ENCODE results near the gene DVL2. TPM values are rescaled to one million over a fixed set of nuclear protein-coding genes. Genes with fewer than 3 reads are reported as not detected.

Gene DVL2
- 84.8 and 108 TPM in 2 replicates for total RNA-seq

GRCh38 chr17:7234083-7234951 is at the start of gene DVL2:
Gene DVL2, minus strand, starts transcription at chr17:7234517. Its CDS starts 255 bp downstream, at chr17:7234262.

GRCh38 chr17:7281074-7281952 is 47.0 kb upstream of the DVL2 start, which contains the start of gene SLC2A4:
Gene SLC2A4, plus strand, starts transcription at chr17:7281718. Its CDS starts 217 bp downstream, at chr17:7281935.

DNA sequence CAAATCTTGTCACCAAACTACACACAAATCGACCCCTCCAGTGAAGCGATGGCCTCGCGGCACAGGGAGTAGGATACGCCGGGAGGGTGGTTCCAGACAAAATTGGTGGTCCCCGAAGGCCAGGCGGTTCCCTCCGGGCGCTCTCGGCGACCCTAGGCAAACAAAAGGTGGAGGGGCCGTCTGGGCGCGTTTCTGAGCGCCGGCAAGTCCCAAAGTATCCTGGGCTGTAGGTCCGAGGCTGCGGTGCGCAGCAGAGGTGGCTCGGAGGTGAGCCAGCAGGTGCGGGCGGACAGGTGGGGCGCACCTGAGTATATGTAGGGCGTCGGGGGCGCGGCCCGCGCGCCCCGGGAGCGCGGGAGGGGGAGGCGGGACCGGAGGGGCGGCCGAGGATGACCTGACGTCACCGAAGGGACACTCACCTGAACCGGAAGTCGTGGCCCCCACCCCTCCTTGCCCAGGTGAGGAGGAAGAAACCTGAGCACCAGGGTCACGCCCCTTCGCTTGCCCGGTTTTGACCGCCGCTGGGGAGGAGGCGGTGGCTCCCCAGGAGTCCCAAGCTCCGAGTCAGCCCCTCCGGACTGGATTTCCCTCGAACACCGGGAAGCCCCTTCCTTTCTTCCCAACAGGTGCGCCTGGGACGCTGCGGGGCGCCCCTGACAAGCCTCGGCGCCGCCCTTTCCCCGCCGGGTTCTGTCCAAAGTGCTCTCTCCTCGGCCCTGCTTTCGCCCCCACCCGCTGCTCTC is 28.0 kb upstream of the DVL2 start, which contains the start of gene CLDN7:
TSS of gene CLDN7 (minus strand) at position 287 of the 743 bp plus-strand sequence. CDS start 435 bp downstream, outside the sequence.

GRCh38 chr17:7252176-7253043 is 18.1 kb upstream of the DVL2 start, which contains the start of gene ELP5:
Gene ELP5, plus strand, starts transcription at chr17:7252215. Its CDS starts 336 bp downstream, at chr17:7252551.

DNA sequence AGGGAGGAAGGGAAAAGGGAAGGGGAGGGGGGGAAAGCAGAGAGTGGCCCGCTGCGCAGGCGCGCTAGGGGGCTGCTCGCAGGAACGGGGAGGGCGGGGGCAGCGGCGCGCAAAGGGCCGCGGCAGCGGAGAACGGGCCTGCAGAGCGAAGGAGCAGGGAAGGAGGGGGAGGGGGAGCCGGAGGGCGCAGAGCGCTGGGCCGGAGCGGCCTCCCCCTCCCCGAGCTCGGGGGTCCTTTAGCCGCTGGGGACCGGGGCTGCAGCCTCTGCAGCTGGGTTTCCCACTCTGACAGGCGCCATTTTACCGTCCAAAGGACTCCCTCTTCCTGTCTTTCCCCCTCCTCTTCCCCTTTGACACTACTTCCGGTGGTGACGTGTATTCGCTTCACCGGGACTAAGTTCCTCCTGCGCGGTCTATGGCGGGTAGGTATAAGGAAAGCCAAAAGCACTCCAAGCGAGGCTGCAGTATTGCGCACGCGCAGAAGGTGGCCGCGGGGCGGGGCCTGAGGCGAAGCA is 17.4 kb upstream of the DVL2 start, which contains the start of gene CTDNEP1:
TSS of gene CTDNEP1 (minus strand) at position 74 of the 515 bp plus-strand sequence. CDS start 438 bp downstream, outside the sequence.

GRCh38 chr17:7241783-7242716 is 7.7 kb upstream of the DVL2 start, which contains the start of gene GABARAP:
Gene GABARAP, minus strand, starts transcription at chr17:7242449. Its CDS starts 119 bp downstream, at chr17:7242330.

DNA sequence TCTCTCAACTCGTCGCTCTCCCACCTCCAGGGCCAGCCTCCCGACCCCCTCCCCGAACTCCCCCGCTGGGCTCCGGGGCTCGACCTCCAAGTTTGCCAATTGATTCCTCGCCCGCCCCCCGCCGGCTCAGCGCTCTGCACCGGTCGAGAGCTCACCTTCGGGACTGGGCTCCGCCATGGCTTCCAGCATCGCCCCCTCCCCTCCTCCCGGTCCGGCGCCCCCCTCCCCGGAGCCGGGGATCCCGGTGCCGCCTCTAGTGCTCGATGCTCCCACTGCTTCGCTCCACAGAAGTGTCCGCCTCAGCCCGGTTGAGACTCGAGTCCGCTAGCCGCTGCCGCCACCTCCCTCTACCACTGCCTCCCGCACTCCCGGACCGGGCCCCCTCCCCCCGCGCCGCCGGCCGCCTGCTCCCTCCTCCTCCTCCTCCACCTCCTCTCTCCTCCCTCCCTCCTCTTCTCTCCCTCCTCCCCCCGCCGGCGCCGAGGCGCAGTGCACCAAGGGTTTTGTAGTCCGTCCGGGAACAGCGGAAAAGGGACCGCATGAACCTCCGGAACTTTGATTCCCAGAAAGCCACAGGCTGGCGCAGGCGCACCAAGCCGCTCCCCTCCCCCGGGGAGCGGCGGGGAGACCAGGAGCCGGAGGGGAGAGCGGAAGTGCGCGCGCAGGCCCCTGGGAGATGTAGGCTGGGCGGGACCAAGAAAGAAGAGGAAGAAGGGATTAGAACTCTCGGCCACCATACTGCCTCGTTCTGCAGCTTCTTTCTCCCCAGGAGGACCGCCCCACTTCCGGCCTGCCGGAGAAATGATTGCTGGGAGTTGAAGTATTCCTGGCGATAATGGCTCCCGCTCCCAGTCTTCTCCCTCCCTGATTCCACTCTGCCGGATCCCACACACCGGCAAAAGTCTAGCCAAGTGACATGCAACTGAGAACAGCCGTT is 5.0 kb upstream of the DVL2 start, which contains the start of gene PHF23:
TSS of gene PHF23 (minus strand) at position 367 of the 937 bp plus-strand sequence. CDS start at position 189, 178 bp downstream.

GRCh38 chr17:7219812-7220592 is 14.3 kb downstream of the DVL2 start, which contains the start of the genes ACADVL and DLG4:
Gene ACADVL, plus strand, starts transcription at chr17:7219938. Its CDS starts 47 bp downstream, at chr17:7219985.
Gene DLG4, minus strand, starts transcription at chr17:7219836.

GRCh38 chr17:7179317-7180254 is 54.7 kb downstream of the DVL2 start, which contains the start of gene ASGR1:
Gene ASGR1, minus strand, starts transcription at chr17:7179370. Its CDS starts 807 bp downstream, at chr17:7178563.

Other genes starting within 250 kb of the DVL2 start
- under 0.01 TPM in 1 of 2 replicates, not detected in the other for gene ALOX12, start 238.5 kb downstream of the DVL2 start, total RNA-seq
- 25.9 and 42.3 TPM in 2 replicates for gene RNASEK, start 221.9 kb downstream of the DVL2 start, total RNA-seq
- 0.33 and 0.44 TPM in 2 replicates for gene BCL6B, start 211.5 kb downstream of the DVL2 start, total RNA-seq
- gene SLC16A13, start 198.5 kb downstream of the DVL2 start, total RNA-seq: 0.44 and 2.0 TPM in 2 replicates
- gene SLC16A11, start 190.4 kb downstream of the DVL2 start, total RNA-seq: 0.66 TPM in 1 of 2 replicates, not detected in the other
- not detected in 2 replicates for gene CLEC10A, start 154.3 kb downstream of the DVL2 start, total RNA-seq
- gene ASGR2, start 119.7 kb downstream of the DVL2 start, total RNA-seq: not detected in 2 replicates
- 1.2 and 1.3 TPM in 2 replicates for gene ASGR1, start 55.1 kb downstream of the DVL2 start, total RNA-seq
- gene DLG4, start 14.7 kb downstream of the DVL2 start, total RNA-seq: 17.6 and 27.3 TPM in 2 replicates
- 236 and 357 TPM in 2 replicates for gene ACADVL, start 14.6 kb downstream of the DVL2 start, total RNA-seq
- 47.3 and 68.5 TPM in 2 replicates for gene PHF23, start 4.9 kb upstream of the DVL2 start, total RNA-seq
- 199 and 406 TPM in 2 replicates for gene GABARAP, start 7.9 kb upstream of the DVL2 start, total RNA-seq
- gene CTDNEP1, start 17.2 kb upstream of the DVL2 start, total RNA-seq: 35.2 and 41.6 TPM in 2 replicates
- 24.6 and 25.6 TPM in 2 replicates for gene ELP5, start 17.7 kb upstream of the DVL2 start, total RNA-seq
- gene CLDN7, start 28.0 kb upstream of the DVL2 start, total RNA-seq: 4.1 and 6.5 TPM in 2 replicates
- 0.17 and 0.44 TPM in 2 replicates for gene SLC2A4, start 47.2 kb upstream of the DVL2 start, total RNA-seq
- gene YBX2, start 60.1 kb upstream of the DVL2 start, total RNA-seq: 0.17 and 0.29 TPM in 2 replicates
- 469 and 682 TPM in 2 replicates for gene EIF5A, start 73.1 kb upstream of the DVL2 start, total RNA-seq
- 40.1 and 47.6 TPM in 2 replicates for gene GPS2, start 80.8 kb upstream of the DVL2 start, total RNA-seq
- gene NEURL4, start 94.8 kb upstream of the DVL2 start, total RNA-seq: 20.2 and 23.5 TPM in 2 replicates
- gene ACAP1, start 102.0 kb upstream of the DVL2 start, total RNA-seq: 0.58 and 0.99 TPM in 2 replicates
- gene KCTD11, start 117.6 kb upstream of the DVL2 start, total RNA-seq: 6.1 and 13.1 TPM in 2 replicates
- not detected in 2 replicates for gene TMEM95, start 120.6 kb upstream of the DVL2 start, total RNA-seq
- gene TNK1, start 146.6 kb upstream of the DVL2 start, total RNA-seq: 0.66 and 0.73 TPM in 2 replicates
- gene PLSCR3, start 160.0 kb upstream of the DVL2 start, total RNA-seq: 38.7 and 48.1 TPM in 2 replicates
- 95.8 and 132 TPM in 2 replicates for gene TMEM256, start 169.6 kb upstream of the DVL2 start, total RNA-seq
- gene NLGN2, start 173.3 kb upstream of the DVL2 start, total RNA-seq: 16.1 and 18.2 TPM in 2 replicates
- gene SPEM1, start 185.8 kb upstream of the DVL2 start, total RNA-seq: not detected in 2 replicates
- gene SPEM2, start 191.1 kb upstream of the DVL2 start, total RNA-seq: not detected in 2 replicates
- not detected in 2 replicates for gene SPEM3, start 194.3 kb upstream of the DVL2 start, total RNA-seq
- gene TMEM102, start 200.9 kb upstream of the DVL2 start, total RNA-seq: 1.3 and 1.9 TPM in 2 replicates
- gene FGF11, start 205.0 kb upstream of the DVL2 start, total RNA-seq: 0.58 and 2.8 TPM in 2 replicates
- 6.8 and 10.3 TPM in 2 replicates for gene CHRNB1, start 210.5 kb upstream of the DVL2 start, total RNA-seq
- gene ZBTB4, start 245.1 kb upstream of the DVL2 start, total RNA-seq: 27.8 and 44.8 TPM in 2 replicates
- not detected in 2 replicates for gene SLC35G6, start 246.9 kb upstream of the DVL2 start, total RNA-seq
- 104 and 111 TPM in 2 replicates for gene POLR2A, start 249.8 kb upstream of the DVL2 start, total RNA-seq